Suprapubic skin (tissue), 4 donors: ENCODE measurements around the gene EFCAB8. TPM values are rescaled to one million over a fixed set of nuclear protein-coding genes. Genes with fewer than 3 reads are reported as not detected.

Experiments
- DNase-seq, 2 donors: peaks; one replicate each; pipeline ENCODE4 v3.0.0-alpha.2; 2019; ENCODE audit warnings: low spot score in 2 of 2
- H3K27ac ChIP-seq: fragments of 200-600 bp; sonication (generic); one replicate; pipeline ENCODE4 v1.5.1; 2019
- H3K27me3 ChIP-seq: fragments of 200-600 bp; sonication (generic); one replicate; pipeline ENCODE4 v1.5.1; 2019
- H3K36me3 ChIP-seq: fragments of 200-600 bp; sonication (generic); one replicate; pipeline ENCODE4 v1.5.1; 2019
- H3K4me1 ChIP-seq: fragments of 200-600 bp; sonication (generic); one replicate; pipeline ENCODE4 v1.5.1; 2019
- H3K4me3 ChIP-seq: fragments of 200-600 bp; sonication (generic); one replicate; pipeline ENCODE4 v1.5.1; 2019; ENCODE audit warnings: mild to moderate bottlenecking
- H3K9me3 ChIP-seq: fragments of 200-600 bp; sonication (generic); one replicate; pipeline ENCODE4 v1.5.1; 2019
- EP300 ChIP-seq: sonication (generic); formaldehyde crosslinking; IDR thresholded peaks from one replicate; pipeline ENCODE4 v1.6.1; 2017; ENCODE audit warnings: antibody characterized with exemption
- POLR2A ChIP-seq, 2 donors: fragments of 450-650 bp; IDR thresholded peaks; one replicate each; pipeline ENCODE4 v1.6.1; 2017; ENCODE audit warnings: antibody characterized with exemption in 2 of 2, mild to moderate bottlenecking in 2 of 2, moderate library complexity in 2 of 2
- POLR2AphosphoS5 ChIP-seq, 3 donors: sonication (generic); formaldehyde crosslinking; IDR thresholded peaks; one replicate each; pipeline ENCODE4 v1.6.1; 2017; ENCODE audit warnings: antibody characterized with exemption in 3 of 3
- WGBS: methylation state at CpG from one replicate; pipeline ENCODE4 v1.1.5; 2018; 5-methylcytosine and 5-hydroxymethylcytosine counted together
- total RNA-seq, 4 donors: library from RNA; depleted of rRNA; stranded (reverse); fragments of >200 nt; gene quantifications; one replicate each; pipeline ENCODE4 v1.1.0, GENCODE V29; 2016
- TF ChIP-seq, protein P1 (sequence below), 2 donors: fragments of 200-600 bp in 1 of 2; fragments of 450-650 bp in 1 of 2; sonication (generic) in 1 of 2; IDR thresholded peaks; one replicate each; pipeline ENCODE4 v1.5.1; 2016 to 2019; ENCODE audit warnings: antibody characterized with exemption in 2 of 2, mild to moderate bottlenecking in 1 of 2, moderate library complexity in 1 of 2

The EFCAB8 gene
- total RNA-seq, 4 donors from 2014 or later: 0.76 to 0.89 TPM; not detected in 2

DNA sequence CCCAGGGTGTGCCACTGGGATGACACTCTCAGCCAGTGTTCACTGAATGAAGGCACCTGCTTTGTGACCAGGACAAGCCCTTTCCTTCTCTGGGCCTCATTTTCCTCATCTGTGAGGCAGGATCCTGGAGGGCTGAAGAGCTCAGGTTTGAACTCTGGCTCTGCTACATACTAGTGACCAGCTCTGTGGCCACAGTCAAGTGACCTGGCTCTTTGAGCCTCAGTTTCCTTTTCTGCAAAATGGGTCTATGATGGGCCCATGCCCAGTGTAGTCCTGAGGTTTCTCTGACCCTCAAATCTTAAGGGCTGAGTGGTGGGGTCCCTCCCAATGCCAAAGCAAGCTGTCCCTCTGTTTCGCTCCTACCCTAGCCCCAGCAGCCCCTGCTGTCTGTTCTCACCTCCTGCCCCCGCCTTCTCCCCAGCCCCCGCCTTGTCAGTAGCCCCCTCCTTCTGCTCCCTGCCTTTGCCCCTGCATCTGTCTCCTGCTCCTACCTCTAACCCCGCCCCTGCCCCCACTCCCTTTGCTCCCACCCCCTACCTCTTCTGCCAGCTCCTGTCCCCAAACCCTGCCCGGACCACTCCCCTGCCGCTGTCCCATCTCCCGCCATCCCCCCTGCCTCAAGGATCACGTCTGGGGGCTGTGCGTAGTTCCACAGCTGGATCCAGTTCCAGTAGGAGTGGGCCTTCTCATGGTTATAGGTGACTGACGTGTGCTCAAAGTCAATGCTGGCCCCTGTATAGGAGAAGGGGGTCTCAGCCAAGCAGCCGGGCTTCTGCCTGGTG is 128.5 kb downstream of the EFCAB8 start:
- TF ChIP-seq EP300 (no peak), POLR2AphosphoS5 (IDR thresholded peaks at IDR 0.05) (no peak), POLR2A (IDR thresholded peaks at IDR 0.05) (no peak)
- TF ChIP-seq, protein P1, sequence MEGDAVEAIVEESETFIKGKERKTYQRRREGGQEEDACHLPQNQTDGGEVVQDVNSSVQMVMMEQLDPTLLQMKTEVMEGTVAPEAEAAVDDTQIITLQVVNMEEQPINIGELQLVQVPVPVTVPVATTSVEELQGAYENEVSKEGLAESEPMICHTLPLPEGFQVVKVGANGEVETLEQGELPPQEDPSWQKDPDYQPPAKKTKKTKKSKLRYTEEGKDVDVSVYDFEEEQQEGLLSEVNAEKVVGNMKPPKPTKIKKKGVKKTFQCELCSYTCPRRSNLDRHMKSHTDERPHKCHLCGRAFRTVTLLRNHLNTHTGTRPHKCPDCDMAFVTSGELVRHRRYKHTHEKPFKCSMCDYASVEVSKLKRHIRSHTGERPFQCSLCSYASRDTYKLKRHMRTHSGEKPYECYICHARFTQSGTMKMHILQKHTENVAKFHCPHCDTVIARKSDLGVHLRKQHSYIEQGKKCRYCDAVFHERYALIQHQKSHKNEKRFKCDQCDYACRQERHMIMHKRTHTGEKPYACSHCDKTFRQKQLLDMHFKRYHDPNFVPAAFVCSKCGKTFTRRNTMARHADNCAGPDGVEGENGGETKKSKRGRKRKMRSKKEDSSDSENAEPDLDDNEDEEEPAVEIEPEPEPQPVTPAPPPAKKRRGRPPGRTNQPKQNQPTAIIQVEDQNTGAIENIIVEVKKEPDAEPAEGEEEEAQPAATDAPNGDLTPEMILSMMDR (IDR thresholded peaks at IDR 0.05): no peak
- peaks cover 15% of the 10 kb centered on the region for H3K27me3 ChIP-seq
- DNase-seq: no peak
- no peak overlapping the region for H3K27ac ChIP-seq
- H3K9me3 ChIP-seq: no peaks in the 10 kb centered on the region
- no peaks in the 10 kb centered on the region for H3K4me1 ChIP-seq
- no peaks in the 10 kb centered on the region for H3K36me3 ChIP-seq
- WGBS: 89% methylated on average over 11 of the region's 11 CpGs
- no peak overlapping the region for H3K4me3 ChIP-seq

DNA sequence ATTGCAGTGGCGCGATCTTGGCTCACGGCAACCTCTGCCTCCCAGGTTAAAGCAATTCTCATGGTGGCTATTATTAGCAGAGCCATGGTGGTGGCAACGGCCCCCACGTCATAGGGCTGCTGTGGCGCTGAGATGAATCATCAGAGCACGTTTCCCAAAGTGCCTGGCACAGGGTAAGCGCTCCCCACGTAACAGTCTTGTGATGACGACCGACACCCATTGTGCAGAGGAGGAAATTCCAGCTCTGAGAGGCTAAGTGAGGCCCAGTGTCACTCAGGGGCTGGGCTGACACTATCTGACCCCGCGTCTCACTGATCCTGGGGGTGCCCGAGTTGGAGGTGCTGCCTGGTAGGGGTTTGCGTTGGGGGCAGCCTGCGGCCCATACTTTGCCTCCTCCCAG is 129.3 kb downstream of the EFCAB8 start:
- 66% methylated on average over 9 of the region's 16 CpGs for WGBS
- no peaks in the 10 kb centered on the region for H3K4me1 ChIP-seq
- no peaks in the 10 kb centered on the region for H3K9me3 ChIP-seq
- H3K27me3 ChIP-seq: peaks cover 15% of the 10 kb centered on the region
- TF ChIP-seq EP300 (no peak), POLR2A (IDR thresholded peaks at IDR 0.05) (no peak), POLR2AphosphoS5 (IDR thresholded peaks at IDR 0.05) (no peak)
- TF ChIP-seq, protein P1 (IDR thresholded peaks at IDR 0.05): no peak
- no peak overlapping the region for H3K27ac ChIP-seq
- H3K4me3 ChIP-seq: no peak overlapping the region
- DNase-seq: no peak
- no peaks in the 10 kb centered on the region for H3K36me3 ChIP-seq

DNA sequence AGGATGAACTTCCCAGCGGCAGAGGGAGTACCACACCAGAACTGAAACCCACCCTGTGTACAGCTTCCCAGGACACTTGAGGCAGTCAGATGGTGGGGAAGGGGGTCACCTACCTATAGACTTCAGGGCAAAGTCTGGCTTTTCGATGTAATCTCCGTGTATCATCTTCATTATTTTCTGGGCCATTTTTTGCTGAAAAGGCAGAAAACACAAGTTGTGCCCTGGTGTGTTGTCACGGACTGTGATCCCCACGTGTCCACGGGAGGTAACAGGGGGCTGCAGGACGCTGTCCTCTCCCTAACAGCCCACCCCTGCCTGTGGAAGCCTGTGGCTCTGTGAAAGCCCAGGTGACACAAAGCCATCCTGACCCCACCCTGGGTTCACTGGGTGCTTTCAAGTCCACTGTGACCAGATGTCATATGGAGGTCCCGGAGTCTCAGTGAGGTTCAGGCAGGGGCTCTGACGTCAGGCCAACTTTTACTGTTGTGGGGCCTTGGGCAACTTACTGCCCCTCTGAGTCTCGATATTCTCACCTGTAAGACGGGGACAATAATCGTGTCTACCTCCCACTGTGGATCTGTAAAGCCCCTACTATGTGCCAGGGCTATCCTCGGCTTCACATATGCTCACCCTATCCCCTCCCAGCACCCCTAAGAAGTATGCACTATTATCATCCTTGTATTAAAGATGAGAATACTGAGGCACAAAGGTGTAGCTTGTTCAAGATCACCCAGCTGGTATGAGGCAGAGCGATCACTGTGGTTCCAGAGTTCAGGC is 131.0 kb downstream of the EFCAB8 start:
- Histone ChIP-seq H3K27ac (no peak overlapping the region), H3K9me3 (no peaks in the 10 kb centered on the region), H3K27me3 (peaks cover 15% of the 10 kb centered on the region), H3K36me3 (no peaks in the 10 kb centered on the region), H3K4me1 (no peaks in the 10 kb centered on the region), H3K4me3 (no peak overlapping the region)
- no peak for TF ChIP-seq POLR2A (IDR thresholded peaks at IDR 0.05)
- TF ChIP-seq, protein P1 (IDR thresholded peaks at IDR 0.05): no peak
- TF ChIP-seq POLR2AphosphoS5 (IDR thresholded peaks at IDR 0.05): no peak
- TF ChIP-seq EP300: no peak
- 94% methylated on average over 8 of the region's 14 CpGs for WGBS
- DNase-seq: no peak

DNA sequence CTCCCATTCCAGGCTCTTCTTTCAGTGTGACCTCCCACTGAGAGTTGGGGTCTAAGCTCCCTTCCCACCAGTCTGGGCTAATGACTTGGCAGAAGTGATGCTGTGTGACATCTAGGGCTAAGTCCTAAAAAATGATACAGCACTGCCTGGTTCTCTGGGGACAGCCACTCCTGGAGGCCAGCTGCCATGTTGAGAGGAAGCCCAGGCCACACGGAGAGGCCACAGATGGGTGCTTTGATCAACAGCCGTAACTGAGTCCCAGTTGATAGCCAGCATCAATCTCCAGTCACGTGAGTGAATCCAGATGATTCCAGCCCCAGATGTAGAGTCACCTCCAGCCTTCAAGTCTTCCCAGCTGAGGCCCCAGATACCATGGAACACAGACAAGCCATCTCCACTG is 131.7 kb downstream of the EFCAB8 start:
- no peaks in the 10 kb centered on the region for H3K9me3 ChIP-seq
- whole genome bisulfite sequencing: no CpG with 5 or more reads among the region's 3 CpGs
- no peak for DNase-seq
- peaks cover 15% of the 10 kb centered on the region for H3K27me3 ChIP-seq
- no peak for TF ChIP-seq POLR2A (IDR thresholded peaks at IDR 0.05)
- TF ChIP-seq POLR2AphosphoS5 (IDR thresholded peaks at IDR 0.05): no peak
- H3K27ac ChIP-seq: no peak overlapping the region
- no peaks in the 10 kb centered on the region for H3K36me3 ChIP-seq
- H3K4me1 ChIP-seq: no peaks in the 10 kb centered on the region
- H3K4me3 ChIP-seq: no peak overlapping the region

DNA sequence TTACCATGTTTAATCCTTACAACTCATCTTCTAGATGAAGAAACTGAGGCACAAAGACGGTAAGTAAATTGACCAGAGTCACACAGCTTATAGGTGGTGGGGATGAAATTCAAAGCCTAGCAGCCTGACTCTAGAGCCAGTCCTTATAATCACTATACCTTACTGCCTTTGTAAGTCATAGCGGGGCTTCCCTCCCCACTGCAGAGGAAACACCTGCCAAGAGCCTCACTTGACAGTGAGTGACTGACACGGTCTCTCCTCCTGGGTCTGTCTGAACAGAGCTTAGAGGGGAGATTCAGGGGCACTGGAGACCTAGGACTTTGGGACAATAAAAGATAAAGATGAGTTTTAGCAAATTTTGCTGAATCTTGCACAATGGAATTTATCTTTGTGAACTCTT is 132.7 kb downstream of the EFCAB8 start:
- DNase-seq: no peak
- Histone ChIP-seq H3K4me3 (no peak overlapping the region), H3K9me3 (no peaks in the 10 kb centered on the region), H3K36me3 (no peaks in the 10 kb centered on the region), H3K27me3 (peaks cover 15% of the 10 kb centered on the region), H3K4me1 (no peaks in the 10 kb centered on the region), H3K27ac (no peak overlapping the region)
- TF ChIP-seq POLR2A (IDR thresholded peaks at IDR 0.05) (no peak), EP300 (no peak), POLR2AphosphoS5 (IDR thresholded peaks at IDR 0.05) (no peak)
- TF ChIP-seq, protein P1 (IDR thresholded peaks at IDR 0.05): no peak
- 62% methylated on average over 3 of the region's 3 CpGs for WGBS
